SK-MEL-5 (cell line): ENCODE data around the gene LIF. TPM values are rescaled to one million over a fixed set of nuclear protein-coding genes. Genes with fewer than 3 reads are reported as not detected.
"Not testable (repeated sequence)": the region's sequence is repeated elsewhere in the genome, so short reads cannot be mapped to it uniquely, and the experiment has no call there.

Experiments
- DNase-seq: peaks from one replicate; pipeline ENCODE4 v3.0.0-alpha.2; 2016; ENCODE audit warnings: low read depth, low spot score
- in situ Hi-C: cut with HindIII; loops from 2 replicates; pipeline ENCODE4 v1.10.0; 2016; ENCODE audit warnings: low sequenced_read_pairs, high pct_unique_total_duplicates, low pct_unique_long_range_greater_than_20kb
- total RNA-seq: library from RNA; depleted of rRNA; stranded (reverse); fragments of >200 nt; shearing (Covaris generic); gene quantifications from 2 replicates; pipeline ENCODE4 v1.2.3, GENCODE V29; 2014

LIF gene
- total RNA-seq, 1 experiment from 2014 or later, result 3.2 TPM

DNA sequence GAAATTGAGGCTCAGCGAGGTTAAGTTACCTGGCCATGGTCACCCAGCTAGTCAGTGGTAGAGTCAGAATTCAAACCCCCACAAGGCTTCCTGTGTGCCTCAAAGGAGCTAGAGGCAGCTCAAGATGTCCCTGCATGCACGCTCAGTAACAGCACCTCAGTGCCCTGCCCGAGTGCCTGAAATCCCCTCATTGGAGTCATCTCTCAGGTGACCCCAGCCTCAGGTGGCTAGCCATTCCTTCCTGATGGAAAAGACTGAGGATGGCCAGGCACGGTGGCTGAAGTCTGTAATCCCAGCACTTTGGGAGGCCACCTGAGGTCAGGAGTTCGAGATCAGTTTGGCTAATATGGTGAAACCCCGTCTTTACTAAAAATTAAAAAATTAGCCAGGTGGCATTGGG lies 36.9 kb downstream of the LIF start:
- in situ Hi-C loops, result no loop called here
- no peak for DNase-seq

- no peak for DNase-seq
- in situ Hi-C loops, result no loop called here
These were observed 37.6 kb downstream of the LIF start for GRCh38 chr22:30208631-30209603.

GRCh38 chr22:30206944-30207343 lies 39.6 kb downstream of the LIF start:
- in situ Hi-C loops, result no loop called here
- DNase-seq, result peak; percentile 58

- no peak for DNase-seq
- in situ Hi-C loops, result no loop called here
These were observed 41.1 kb downstream of the LIF start for GRCh38 chr22:30205281-30206115.

DNA sequence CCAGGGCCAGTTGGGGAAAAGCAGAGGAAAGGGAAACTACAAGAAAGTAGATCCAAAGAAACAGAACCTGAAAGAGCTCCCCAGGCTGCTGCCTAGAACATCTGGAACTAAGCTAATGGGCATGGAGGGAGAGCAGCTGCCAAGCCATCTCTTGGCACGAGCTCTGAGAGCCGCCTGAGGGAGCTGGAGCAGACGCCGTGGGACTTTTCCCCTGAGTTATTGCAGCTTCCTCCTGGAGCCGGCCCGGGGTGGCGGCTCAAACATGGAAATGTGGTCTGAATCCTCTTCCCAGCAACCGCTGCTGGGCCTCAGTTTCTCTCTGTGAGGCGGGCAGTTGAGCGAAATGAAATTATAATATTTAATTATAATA lies 41.8 kb downstream of the LIF start:
- in situ Hi-C loops, result no loop called here
- DNase-seq, result no peak

GRCh38 chr22:30204015-30204741 lies 42.4 kb downstream of the LIF start:
- in situ Hi-C loops, result no loop called here
- DNase-seq, result no peak

DNA sequence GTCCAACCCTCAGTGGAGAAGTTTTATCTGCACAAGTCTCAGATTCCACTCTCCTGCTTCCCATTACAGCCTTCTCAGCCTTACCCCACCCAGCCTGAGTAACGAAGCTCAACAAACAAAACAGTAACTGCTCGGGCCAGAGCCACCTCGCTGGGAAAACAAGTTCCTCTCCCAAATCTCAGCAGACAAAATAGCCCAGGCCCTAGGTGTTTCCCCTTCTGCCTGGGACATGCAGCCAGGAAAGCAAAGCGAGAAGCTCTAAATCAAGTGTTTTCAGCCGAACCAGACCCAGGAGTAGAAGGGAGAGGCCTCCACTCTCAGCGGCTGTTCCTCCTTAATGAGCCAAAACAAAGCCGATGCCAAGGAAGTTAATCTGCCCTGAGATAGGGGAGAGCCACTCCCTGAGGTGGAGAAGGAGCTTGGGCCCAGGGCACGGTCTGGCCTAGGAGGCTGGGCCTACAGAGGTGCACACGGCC lies 44.0 kb downstream of the LIF start:
- in situ Hi-C loops, result no loop called here
- DNase-seq, result no peak

DNA sequence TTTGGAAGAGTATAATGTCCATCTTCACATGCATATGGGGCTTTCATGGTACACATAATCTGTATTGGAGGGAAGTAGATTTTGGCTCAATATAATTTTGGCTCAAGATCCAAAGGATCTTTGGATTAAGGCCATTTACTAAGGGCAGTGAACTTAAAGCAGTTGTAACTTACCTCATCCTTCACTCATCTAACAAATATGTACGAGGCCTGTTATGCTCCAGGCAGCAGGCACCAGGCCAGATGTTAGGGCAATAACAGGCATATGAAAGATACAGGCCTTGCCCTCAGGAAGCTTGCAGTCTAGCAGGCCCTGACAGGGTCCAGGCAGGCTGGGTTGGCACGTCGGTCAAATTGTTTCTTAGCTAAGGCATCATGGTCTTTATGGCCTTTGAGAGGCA lies 44.6 kb downstream of the LIF start:
- in situ Hi-C loops, result no loop called here
- no peak for DNase-seq

GRCh38 chr22:30200905-30201304 lies 45.7 kb downstream of the LIF start:
- DNase-seq, in situ Hi-C loops: not testable (repeated sequence)

GRCh38 chr22:30198921-30199320 lies 47.6 kb downstream of the LIF start:
- no peak for DNase-seq
- in situ Hi-C loops, result no loop called here

GRCh38 chr22:30198152-30198825 lies 48.3 kb downstream of the LIF start:
- in situ Hi-C loops, result no loop called here
- no peak for DNase-seq

- no peak for DNase-seq
These were observed 49.2 kb downstream of the LIF start for GRCh38 chr22:30197389-30197788.

DNA sequence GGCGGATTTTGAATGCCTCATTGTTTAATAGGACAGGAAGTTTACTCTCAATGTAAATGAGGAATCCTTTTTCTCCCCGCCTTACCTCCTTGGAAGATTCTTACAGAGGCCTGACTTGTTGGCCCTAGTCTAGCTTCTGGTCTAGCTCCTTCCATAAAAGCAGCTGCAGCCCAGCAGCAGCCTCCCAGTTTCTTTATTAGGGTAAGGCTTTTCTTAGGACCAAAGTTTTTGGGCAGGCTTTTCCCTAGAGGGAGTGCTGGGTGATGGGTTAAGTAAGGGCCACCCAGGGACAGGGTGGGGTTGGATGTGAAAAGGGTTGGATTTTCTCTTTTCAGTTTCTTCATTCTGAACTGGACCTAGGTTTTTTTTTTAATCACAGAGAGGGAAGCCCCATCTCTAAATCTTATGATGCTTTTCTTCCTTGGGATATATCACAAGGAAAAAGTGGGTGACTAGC lies 49.7 kb downstream of the LIF start:
- no peak for DNase-seq
- in situ Hi-C loops, result no loop called here

More at GRCh38 chr22:30197389-30197788, 49.2 kb downstream of the LIF start:
- in situ Hi-C loops, result no loop called here

GRCh38 chr22:30196141-30196879 lies 50.2 kb downstream of the LIF start:
- peak; percentile 100 for DNase-seq
- in situ Hi-C loops, result no loop called here

DNA sequence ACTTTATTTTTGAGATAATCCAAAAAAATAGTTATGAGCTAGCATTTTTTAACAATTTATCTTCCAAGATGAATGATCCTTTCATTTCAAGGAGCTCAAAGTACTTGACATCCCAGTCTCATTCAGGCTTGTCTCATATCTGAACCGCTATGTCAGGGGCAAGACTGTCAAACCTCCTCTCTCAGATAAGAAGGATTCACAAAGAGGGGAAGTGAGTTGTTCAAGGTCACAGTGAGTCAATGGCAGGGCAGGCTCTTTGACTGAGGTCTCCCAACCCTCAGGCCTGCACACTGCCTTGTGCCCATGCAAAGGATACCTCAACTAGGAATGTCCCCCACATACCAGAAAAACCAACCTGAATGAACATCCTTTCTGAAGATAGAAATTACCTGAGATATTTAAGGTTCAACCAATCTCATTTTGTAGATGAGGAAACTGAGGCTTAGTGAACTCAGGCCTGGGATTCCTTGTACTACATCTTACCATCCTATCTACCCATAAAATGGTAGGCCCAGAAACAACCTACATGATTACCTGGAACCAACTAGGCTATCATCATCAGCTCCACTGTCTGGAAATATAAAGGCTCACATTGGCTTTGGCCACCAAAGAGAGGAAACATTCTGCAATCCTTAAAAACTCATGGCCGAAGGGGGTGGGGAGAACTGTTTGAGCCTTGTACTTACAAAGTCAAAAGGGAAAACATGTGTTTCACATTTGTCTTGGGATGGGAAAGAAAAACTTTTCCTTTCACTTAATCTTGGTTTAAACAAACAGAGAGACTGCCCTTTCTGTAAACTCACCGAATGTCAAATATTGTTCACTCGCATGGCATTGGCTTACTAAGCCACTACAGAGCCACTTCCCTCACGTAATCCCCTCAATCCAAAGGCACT lies 51.1 kb downstream of the LIF start:
- no peak for DNase-seq
- in situ Hi-C loops, result no loop called here
